Measurements from ENCODE around the gene SLC35F2.

Gene SLC35F2

DNA sequence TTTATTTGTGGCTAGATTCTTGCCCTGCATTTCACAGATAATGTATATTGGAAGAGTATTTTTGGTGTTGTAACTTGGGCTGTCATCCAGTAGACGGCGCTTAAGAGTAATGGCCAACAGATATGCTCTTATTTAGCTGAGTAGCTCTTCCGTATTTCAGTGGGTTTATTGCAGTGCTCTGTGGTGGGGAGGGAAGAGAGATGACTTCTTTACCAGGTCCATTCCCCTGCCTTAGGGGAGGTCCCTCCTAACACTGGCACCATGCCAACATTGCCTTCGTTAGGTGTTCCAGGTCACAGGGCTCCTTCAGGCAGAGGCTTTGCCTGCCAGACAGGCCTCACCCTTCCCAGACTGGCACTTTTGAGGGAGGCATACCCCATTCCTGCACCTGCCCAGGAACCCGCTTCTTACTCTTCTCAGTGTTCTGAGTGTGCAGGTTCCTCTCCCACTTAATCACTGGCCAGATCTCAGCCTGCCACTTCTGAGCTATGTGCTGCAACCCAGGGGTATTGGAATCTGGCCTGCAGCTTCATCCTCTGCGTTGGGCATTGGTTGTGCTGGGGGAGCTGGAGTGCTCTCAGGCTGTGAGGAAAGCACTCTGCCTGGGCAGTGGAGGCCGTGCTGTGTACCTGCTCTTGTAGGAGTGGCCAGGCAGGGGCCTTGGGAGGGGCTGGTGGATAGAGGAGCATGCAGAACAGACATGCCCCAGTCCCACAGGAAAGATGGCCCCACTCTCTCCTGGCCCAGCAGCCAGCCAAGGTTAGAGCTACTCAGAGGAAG is 117.4 kb downstream of the SLC35F2 start:
- DNase-seq (ENCODE audit: low read depth): peak; percentile 76
- H3K4me3 ChIP-seq (ENCODE audit: low read depth, low read length): no peak overlapping the region
- TF ChIP-seq CTCF (IDR thresholded peaks at IDR 0.05; ENCODE audit: insufficient read depth, low read depth, low read length, missing control alignments): peak; percentile 83
